SH-SY5Y (cell line): ENCODE results near the gene CBX4.

Experiments used
- GATA2 ChIP-seq: IDR thresholded peaks from 2 replicates; pipeline ENCODE4 v1.6.1; 2011; ENCODE audit warnings: mild to moderate bottlenecking, low read depth, low read length
- GATA3 ChIP-seq: IDR thresholded peaks from 2 replicates; pipeline ENCODE4 v1.6.1; 2011; ENCODE audit warnings: low read depth, mild to moderate bottlenecking, low read length, moderate library complexity

- no peak for TF ChIP-seq GATA2
- TF ChIP-seq GATA3: no peak
These were observed 24.9 kb upstream of the CBX4 start for GRCh38 chr17:79864147-79864546.
